Loucy (cell line): ENCODE results near the gene SNX19.

Experiments used
- H2AFZ ChIP-seq: fragments of 200-600 bp; sonication (generic); 2 replicates; pipeline ENCODE4 v1.6.0; 2016; ENCODE audit warnings: antibody characterized with exemption, mild to moderate bottlenecking, low read length, moderate library complexity
- H3F3A ChIP-seq: fragments of 200-600 bp; 2 replicates; pipeline ENCODE4 v1.6.0; 2016; ENCODE audit warnings: antibody characterized with exemption, low read depth, mild to moderate bottlenecking
- H3K27me3 ChIP-seq: fragments of 200-600 bp; sonication (generic); 2 replicates; pipeline ENCODE4 v1.6.1; 2014; ENCODE audit warnings: low read length, mild to moderate bottlenecking; ENCODE audit not compliant: insufficient read depth, poor library complexity, severe bottlenecking
- H3K36me3 ChIP-seq: fragments of 200-600 bp; sonication (generic); 2 replicates; pipeline ENCODE4 v1.6.1; 2016; ENCODE audit warnings: low read length; ENCODE audit not compliant: insufficient read depth
- H3K4me1 ChIP-seq: fragments of 200-600 bp; sonication (generic); 2 replicates; pipeline ENCODE4 v1.5.1; 2014; ENCODE audit warnings: low read length, mild to moderate bottlenecking; ENCODE audit not compliant: insufficient read depth, poor library complexity, severe bottlenecking
- H3K4me2 ChIP-seq: fragments of 200-600 bp; sonication (generic); 2 replicates; pipeline ENCODE4 v1.6.0; 2014; ENCODE audit warnings: antibody characterized with exemption, low read length, low read depth, mild to moderate bottlenecking; ENCODE audit not compliant: poor library complexity, severe bottlenecking
- H3K4me3 ChIP-seq: fragments of 200-600 bp; sonication (generic); 2 replicates; pipeline ENCODE4 v1.5.1; 2014; ENCODE audit warnings: low read length, mild to moderate bottlenecking, mixed read lengths; ENCODE audit not compliant: poor library complexity, severe bottlenecking
- H3K79me2 ChIP-seq: fragments of 200-600 bp; sonication (generic); 2 replicates; pipeline ENCODE4 v1.6.1; 2014; ENCODE audit warnings: low read length; ENCODE audit not compliant: insufficient read depth
- H3K9ac ChIP-seq: fragments of 200-600 bp; sonication (generic); 2 replicates; pipeline ENCODE4 v1.6.0; 2014; ENCODE audit warnings: mild to moderate bottlenecking, low read depth, low read length, moderate library complexity; ENCODE audit not compliant: poor library complexity, severe bottlenecking
- H3K9me2 ChIP-seq: fragments of 200-600 bp; sonication (generic); replicated peaks from 2 replicates; pipeline ENCODE4 v1.6.1; 2016; ENCODE audit warnings: low read depth, low read length, mixed read lengths
- H3K9me3 ChIP-seq: fragments of 200-600 bp; sonication (generic); 2 replicates; pipeline ENCODE4 v1.6.1; 2014; ENCODE audit warnings: mild to moderate bottlenecking, antibody characterized with exemption, low read length, low read depth; ENCODE audit not compliant: insufficient read depth
- H4K20me1 ChIP-seq: fragments of 200-600 bp; sonication (generic); 2 replicates; pipeline ENCODE4 v1.6.0; 2014; ENCODE audit warnings: antibody characterized with exemption, low read length, mild to moderate bottlenecking; ENCODE audit not compliant: insufficient read depth, poor library complexity, severe bottlenecking
- EZH2phosphoT487 ChIP-seq: fragments of 200-600 bp; IDR thresholded peaks from 2 replicates; pipeline ENCODE4 v1.6.1; 2018; ENCODE audit warnings: antibody characterized with exemption, mild to moderate bottlenecking, moderate library complexity, borderline replicate concordance
- TF ChIP-seq, protein P1 (sequence below): fragments of 200-600 bp; sonication (generic); conservative IDR thresholded peaks from 2 replicates; pipeline ENCODE4 v1.5.1; 2014; ENCODE audit warnings: mild to moderate bottlenecking, antibody characterized with exemption, low read length

SNX19 gene

DNA sequence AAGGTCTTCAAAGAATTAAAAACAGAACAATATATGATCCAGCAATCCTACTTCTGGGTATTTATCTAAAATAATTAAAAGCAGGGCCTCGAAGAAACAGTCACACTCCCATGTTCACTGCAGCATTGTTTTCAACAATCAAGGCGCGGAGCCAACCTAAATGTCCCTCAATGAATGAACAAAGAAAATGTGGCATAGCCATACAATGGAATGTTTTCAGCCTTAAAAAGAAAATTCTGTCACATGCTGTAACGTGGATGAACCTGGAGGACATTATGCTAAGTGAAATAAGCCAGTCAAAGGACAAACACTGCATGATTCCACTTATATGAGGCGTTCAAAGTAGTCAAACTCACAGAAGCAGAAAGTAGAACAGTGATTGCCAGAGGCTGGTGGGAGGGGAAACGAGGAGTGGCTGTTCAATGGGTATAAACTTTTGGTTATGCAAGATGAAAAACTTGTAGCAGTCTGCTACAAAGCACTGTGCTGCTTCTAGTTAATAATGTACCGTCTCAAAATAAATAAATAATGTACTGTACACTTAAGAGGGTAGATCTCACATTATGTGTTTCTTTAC, 41.2 kb downstream of the SNX19 start:
- Histone ChIP-seq H2AFZ (no peak overlapping the region), H4K20me1 (no peaks in the 10 kb centered on the region), H3K9me2 (no peaks in the 10 kb centered on the region), H3K4me2 (no peak overlapping the region), H3F3A (no peaks in the 10 kb centered on the region), H3K27me3 (no peaks in the 10 kb centered on the region), H3K79me2 (no peaks in the 10 kb centered on the region), H3K36me3 (peaks cover 33% of the 10 kb centered on the region), H3K9ac (no peak overlapping the region), H3K9me3 (no peaks in the 10 kb centered on the region), H3K4me1 (no peaks in the 10 kb centered on the region), H3K4me3 (no peak overlapping the region)
- TF ChIP-seq, protein P1, sequence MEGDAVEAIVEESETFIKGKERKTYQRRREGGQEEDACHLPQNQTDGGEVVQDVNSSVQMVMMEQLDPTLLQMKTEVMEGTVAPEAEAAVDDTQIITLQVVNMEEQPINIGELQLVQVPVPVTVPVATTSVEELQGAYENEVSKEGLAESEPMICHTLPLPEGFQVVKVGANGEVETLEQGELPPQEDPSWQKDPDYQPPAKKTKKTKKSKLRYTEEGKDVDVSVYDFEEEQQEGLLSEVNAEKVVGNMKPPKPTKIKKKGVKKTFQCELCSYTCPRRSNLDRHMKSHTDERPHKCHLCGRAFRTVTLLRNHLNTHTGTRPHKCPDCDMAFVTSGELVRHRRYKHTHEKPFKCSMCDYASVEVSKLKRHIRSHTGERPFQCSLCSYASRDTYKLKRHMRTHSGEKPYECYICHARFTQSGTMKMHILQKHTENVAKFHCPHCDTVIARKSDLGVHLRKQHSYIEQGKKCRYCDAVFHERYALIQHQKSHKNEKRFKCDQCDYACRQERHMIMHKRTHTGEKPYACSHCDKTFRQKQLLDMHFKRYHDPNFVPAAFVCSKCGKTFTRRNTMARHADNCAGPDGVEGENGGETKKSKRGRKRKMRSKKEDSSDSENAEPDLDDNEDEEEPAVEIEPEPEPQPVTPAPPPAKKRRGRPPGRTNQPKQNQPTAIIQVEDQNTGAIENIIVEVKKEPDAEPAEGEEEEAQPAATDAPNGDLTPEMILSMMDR = no peak

DNA sequence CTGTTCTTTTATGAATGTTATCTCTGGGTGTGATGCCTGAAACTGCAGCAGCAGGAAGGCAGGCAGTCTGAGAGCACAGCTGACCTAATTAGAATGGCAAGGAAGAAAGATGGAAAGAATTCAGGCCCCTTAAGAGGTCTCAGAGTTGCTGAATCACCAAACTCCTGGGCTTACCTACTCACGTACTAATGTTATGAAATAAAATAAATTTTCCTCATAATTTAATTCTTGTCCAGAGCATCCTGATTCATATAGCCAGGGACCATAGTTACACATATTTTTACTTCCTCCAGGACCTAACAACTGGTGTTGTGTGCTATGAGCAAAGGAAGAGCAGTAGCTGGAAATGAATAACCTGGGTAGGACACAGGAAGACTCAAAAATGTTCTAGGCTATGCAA, 41.9 kb downstream of the SNX19 start:
- TF ChIP-seq, protein P1 = no peak
- TF ChIP-seq EZH2phosphoT487 = no peak
- Histone ChIP-seq H3K4me2 (no peak overlapping the region), H2AFZ (no peak overlapping the region), H3K4me3 (no peak overlapping the region), H3K27me3 (no peaks in the 10 kb centered on the region), H3K4me1 (no peaks in the 10 kb centered on the region), H3K36me3 (peaks cover 27% of the 10 kb centered on the region; the same call in 1 of the 2 replicates), H3K9me2 (no peaks in the 10 kb centered on the region), H3K79me2 (no peaks in the 10 kb centered on the region), H3K9ac (no peak overlapping the region), H4K20me1 (no peaks in the 10 kb centered on the region), H3F3A (no peaks in the 10 kb centered on the region), H3K9me3 (no peaks in the 10 kb centered on the region)

DNA sequence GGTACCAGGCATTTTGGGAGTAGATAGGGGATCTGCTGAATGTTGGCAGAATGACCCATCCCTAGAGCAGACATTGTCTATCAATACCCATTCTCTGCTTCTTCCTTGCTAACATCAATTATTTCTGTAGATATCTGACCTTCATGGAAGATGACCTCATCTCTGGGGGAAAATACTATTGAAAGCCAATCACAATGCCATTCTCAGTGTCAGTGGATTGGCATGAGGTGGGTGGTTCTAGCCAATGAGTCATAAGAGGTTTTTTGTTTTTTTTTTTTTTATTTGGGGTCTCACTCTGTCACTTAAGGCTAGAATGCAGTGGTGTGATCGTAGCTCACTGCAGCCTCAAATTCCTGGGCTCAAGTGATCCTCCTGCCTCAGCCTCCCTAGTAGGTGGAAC, 42.5 kb downstream of the SNX19 start:
- Histone ChIP-seq H3F3A (no peaks in the 10 kb centered on the region), H3K36me3 (peaks cover 21% of the 10 kb centered on the region; the same call in 1 of the 2 replicates), H3K4me2 (no peak overlapping the region)

More for the DNA sequence above, 42.5 kb downstream of the SNX19 start:
- H3K9ac ChIP-seq = no peak overlapping the region
- H3K9me2 ChIP-seq = no peaks in the 10 kb centered on the region
- H4K20me1 ChIP-seq = no peaks in the 10 kb centered on the region
- H3K79me2 ChIP-seq = no peaks in the 10 kb centered on the region
- no peaks in the 10 kb centered on the region for H3K9me3 ChIP-seq
- H3K4me3 ChIP-seq = no peak overlapping the region
- H2AFZ ChIP-seq = no peak overlapping the region
- no peaks in the 10 kb centered on the region for H3K27me3 ChIP-seq
- H3K4me1 ChIP-seq = no peaks in the 10 kb centered on the region
- TF ChIP-seq, protein P1 = no peak
- TF ChIP-seq EZH2phosphoT487 = no peak
